ENCODE results near the gene RYR3.
A peak's percentile ranks its signal among the peaks of the same experiment; 100 is the strongest.

RYR3 gene

DNA sequence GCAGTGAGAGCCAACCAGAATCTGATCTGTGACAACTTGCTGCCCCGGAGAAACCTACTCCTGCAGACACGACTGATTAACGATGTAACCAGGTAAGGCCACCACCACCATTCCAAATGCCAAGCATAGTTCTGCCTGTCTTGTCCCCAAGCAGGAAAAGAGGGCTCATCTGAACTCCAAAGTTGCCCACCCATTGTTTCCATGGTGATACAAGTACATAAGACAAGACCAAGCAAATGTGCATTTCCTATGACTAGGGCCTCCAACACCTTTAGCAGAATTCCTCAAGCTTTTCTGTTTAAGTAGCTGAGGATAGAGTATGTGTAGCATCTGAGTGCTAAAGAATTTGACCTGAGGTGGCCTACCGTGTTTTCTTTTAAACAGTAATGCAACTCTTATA is 290.7 kb downstream of the RYR3 start:
- H4K8ac ChIP-seq (ENCODE audit: low read depth, low read length), result no peak overlapping the region
- H3K23ac ChIP-seq (ENCODE audit: low read depth, low read length, poor library complexity), result no peak overlapping the region
- no peaks in the 10 kb centered on the region for H3K9me3 ChIP-seq (replicated peaks in 1 of 2; ENCODE audit: control insufficient read depth in 2 of 2, insufficient read depth in 1 of 2, low read depth in 1 of 2, low read length in 2 of 2)
- no peak overlapping the region for H3K4me3 ChIP-seq (ENCODE audit: low read length in 2 of 2)
- H2AFZ ChIP-seq (ENCODE audit: low read length), result no peak overlapping the region
- H4K91ac ChIP-seq (ENCODE audit: low read depth, low read length, poor library complexity), result no peak overlapping the region
- no peaks in the 10 kb centered on the region for H3K4me1 ChIP-seq (ENCODE audit: control insufficient read depth in 2 of 2, insufficient read depth in 1 of 2, low read depth in 1 of 2, low read length in 2 of 2)
- H3K79me1 ChIP-seq (ENCODE audit: low read depth, low read length), result no peaks in the 10 kb centered on the region
- H3K27me3 ChIP-seq (ENCODE audit: control insufficient read depth in 3 of 3, insufficient read depth in 3 of 3, low read depth in 1 of 3, low read length in 3 of 3), result no peaks in the 10 kb centered on the region
- H2BK5ac ChIP-seq (ENCODE audit: low read length), result no peak overlapping the region
- no peak overlapping the region for H2BK15ac ChIP-seq (ENCODE audit: low read length)
- no peak overlapping the region for H2BK12ac ChIP-seq (ENCODE audit: low read length)
- H3K4me2 ChIP-seq (ENCODE audit: insufficient read depth, low read length, poor library complexity, severe bottlenecking), result no peak overlapping the region
- no peak overlapping the region for H3K14ac ChIP-seq (ENCODE audit: low read length)
- no peak overlapping the region for H2BK120ac ChIP-seq (ENCODE audit: low read depth, low read length)
- H3K18ac ChIP-seq (ENCODE audit: low read length), result no peak overlapping the region
- H3K9ac ChIP-seq (ENCODE audit: low read depth, low read length, poor library complexity), result no peak overlapping the region
- no peak overlapping the region for H3K4ac ChIP-seq (ENCODE audit: low read length)
- no peak for DNase-seq (ENCODE audit: low spot score)
- no peak overlapping the region for H2AK5ac ChIP-seq (ENCODE audit: low read depth, low read length)
- no CpG with 5 or more reads among the region's 4 CpGs for WGBS, 2 donors (ENCODE audit: extremely low coverage in 2 of 2, insufficient read length in 2 of 2, insufficient replicate concordance in 1 of 2)
- H3K36me3 ChIP-seq (replicated peaks in 1 of 2; ENCODE audit: control insufficient read depth in 2 of 2, insufficient read depth in 2 of 2, low read length in 2 of 2), result no peaks in the 10 kb centered on the region
- H3K27ac ChIP-seq (replicated peaks; ENCODE audit: low read length), result no peak overlapping the region

DNA sequence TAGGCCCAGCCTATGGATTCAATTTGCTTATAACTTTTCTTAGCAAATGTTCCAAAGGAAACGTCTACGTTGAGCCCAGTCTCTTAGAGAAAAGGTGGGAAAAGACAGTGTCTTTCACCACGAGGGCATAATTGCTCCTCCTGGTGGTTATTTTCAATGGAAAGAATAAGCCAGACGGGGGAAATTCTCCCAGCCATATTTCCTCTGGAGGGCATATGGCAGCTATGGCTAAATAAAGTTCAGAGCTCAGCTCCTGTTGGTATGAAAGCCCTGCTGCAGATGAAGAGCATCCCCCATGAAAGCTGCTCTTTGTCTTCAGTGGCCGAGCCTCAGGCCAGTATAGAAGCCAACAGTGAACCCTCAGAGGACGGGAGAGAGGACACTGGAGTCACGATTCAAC is 297.9 kb downstream of the RYR3 start:
- no peaks in the 10 kb centered on the region for H3K4me1 ChIP-seq (ENCODE audit: control insufficient read depth in 2 of 2, insufficient read depth in 1 of 2, low read depth in 1 of 2, low read length in 2 of 2)
- H4K8ac ChIP-seq (ENCODE audit: low read depth, low read length), result no peak overlapping the region
- no peak overlapping the region for H3K27ac ChIP-seq (replicated peaks; ENCODE audit: low read length)
- no peak overlapping the region for H4K91ac ChIP-seq (ENCODE audit: low read depth, low read length, poor library complexity)
- no peak overlapping the region for H2BK5ac ChIP-seq (ENCODE audit: low read length)
- H3K18ac ChIP-seq (ENCODE audit: low read length), result no peak overlapping the region
- H3K9me3 ChIP-seq (replicated peaks in 1 of 2; ENCODE audit: control insufficient read depth in 2 of 2, insufficient read depth in 1 of 2, low read depth in 1 of 2, low read length in 2 of 2), result no peaks in the 10 kb centered on the region
- no peak overlapping the region for H3K4me3 ChIP-seq (ENCODE audit: low read length in 2 of 2)
- H3K79me1 ChIP-seq (ENCODE audit: low read depth, low read length), result no peaks in the 10 kb centered on the region
- no peak overlapping the region for H3K4me2 ChIP-seq (ENCODE audit: insufficient read depth, low read length, poor library complexity, severe bottlenecking)
- no peak overlapping the region for H3K9ac ChIP-seq (ENCODE audit: low read depth, low read length, poor library complexity)
- H2BK15ac ChIP-seq (ENCODE audit: low read length), result no peak overlapping the region
- no peaks in the 10 kb centered on the region for H3K27me3 ChIP-seq (ENCODE audit: control insufficient read depth in 3 of 3, insufficient read depth in 3 of 3, low read depth in 1 of 3, low read length in 3 of 3)
- H2BK120ac ChIP-seq (ENCODE audit: low read depth, low read length), result no peak overlapping the region
- no peak overlapping the region for H2AK5ac ChIP-seq (ENCODE audit: low read depth, low read length)
- H2AFZ ChIP-seq (ENCODE audit: low read length), result no peak overlapping the region
- no CpG with 5 or more reads among the region's 7 CpGs for WGBS, 2 donors (ENCODE audit: extremely low coverage in 2 of 2, insufficient read length in 2 of 2, insufficient replicate concordance in 1 of 2)
- no peak overlapping the region for H3K4ac ChIP-seq (ENCODE audit: low read length)
- no peak overlapping the region for H3K23ac ChIP-seq (ENCODE audit: low read depth, low read length, poor library complexity)
- H2BK12ac ChIP-seq (ENCODE audit: low read length), result no peak overlapping the region
- no peak for DNase-seq (ENCODE audit: low spot score)
- H3K36me3 ChIP-seq (replicated peaks in 1 of 2; ENCODE audit: control insufficient read depth in 2 of 2, insufficient read depth in 2 of 2, low read length in 2 of 2), result no peaks in the 10 kb centered on the region
- H3K14ac ChIP-seq (ENCODE audit: low read length), result no peak overlapping the region

DNA sequence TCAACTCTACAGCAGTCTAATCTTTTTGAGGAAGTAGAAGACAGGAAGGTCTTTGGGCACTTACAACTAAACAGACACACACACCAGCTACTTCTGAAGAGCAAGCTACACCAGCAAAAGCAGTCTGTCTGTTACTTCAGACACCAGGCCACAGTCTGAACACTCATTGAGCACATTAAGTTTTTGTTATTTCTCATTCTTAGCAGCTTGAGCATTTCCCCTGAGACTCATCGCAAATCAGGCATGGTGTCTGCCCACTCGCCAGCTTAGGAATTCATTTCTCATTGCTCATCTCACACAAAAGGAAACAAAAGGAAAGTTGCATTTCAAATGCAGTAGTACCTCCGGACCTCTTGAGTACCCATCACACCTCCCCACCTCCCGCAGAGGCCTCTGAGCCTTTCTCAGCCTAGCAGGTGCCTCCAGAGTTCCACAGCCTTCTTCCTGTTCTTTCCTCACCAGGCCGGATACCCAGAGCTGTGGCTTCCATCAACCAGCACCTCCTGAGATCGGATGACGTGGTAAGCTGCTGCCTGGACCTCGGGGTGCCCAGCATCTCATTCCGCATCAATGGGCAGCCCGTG is 302.0 kb downstream of the RYR3 start:
- Histone ChIP-seq H3K14ac (ENCODE audit: low read length) (no peak overlapping the region), H3K36me3 (replicated peaks in 1 of 2; ENCODE audit: control insufficient read depth in 2 of 2, insufficient read depth in 2 of 2, low read length in 2 of 2) (no peaks in the 10 kb centered on the region), H3K27ac (replicated peaks; ENCODE audit: low read length) (no peak overlapping the region), H3K79me1 (ENCODE audit: low read depth, low read length) (no peaks in the 10 kb centered on the region), H2BK15ac (ENCODE audit: low read length) (no peak overlapping the region), H3K27me3 (ENCODE audit: control insufficient read depth in 3 of 3, insufficient read depth in 3 of 3, low read depth in 1 of 3, low read length in 3 of 3) (no peaks in the 10 kb centered on the region), H4K8ac (ENCODE audit: low read depth, low read length) (no peak overlapping the region), H2BK12ac (ENCODE audit: low read length) (no peak overlapping the region), H3K4ac (ENCODE audit: low read length) (no peak overlapping the region), H3K9me3 (replicated peaks in 1 of 2; ENCODE audit: control insufficient read depth in 2 of 2, insufficient read depth in 1 of 2, low read depth in 1 of 2, low read length in 2 of 2) (no peaks in the 10 kb centered on the region), H2BK120ac (ENCODE audit: low read depth, low read length) (no peak overlapping the region), H3K4me1 (ENCODE audit: control insufficient read depth in 2 of 2, insufficient read depth in 1 of 2, low read depth in 1 of 2, low read length in 2 of 2) (no peaks in the 10 kb centered on the region), H2AK5ac (ENCODE audit: low read depth, low read length) (peak overlapping the region; percentile 34), H4K91ac (ENCODE audit: low read depth, low read length, poor library complexity) (no peak overlapping the region), H3K4me2 (ENCODE audit: insufficient read depth, low read length, poor library complexity, severe bottlenecking) (no peak overlapping the region), H2BK5ac (ENCODE audit: low read length) (no peak overlapping the region), H3K23ac (ENCODE audit: low read depth, low read length, poor library complexity) (no peak overlapping the region), H3K9ac (ENCODE audit: low read depth, low read length, poor library complexity) (no peak overlapping the region), H3K18ac (ENCODE audit: low read length) (no peak overlapping the region), H2AFZ (ENCODE audit: low read length) (no peak overlapping the region), H3K4me3 (ENCODE audit: low read length in 2 of 2) (no peak overlapping the region)
- no CpG with 5 or more reads among the region's 10 CpGs for WGBS, 2 donors (ENCODE audit: extremely low coverage in 2 of 2, insufficient read length in 2 of 2, insufficient replicate concordance in 1 of 2)
- DNase-seq (ENCODE audit: low spot score), result no peak

DNA sequence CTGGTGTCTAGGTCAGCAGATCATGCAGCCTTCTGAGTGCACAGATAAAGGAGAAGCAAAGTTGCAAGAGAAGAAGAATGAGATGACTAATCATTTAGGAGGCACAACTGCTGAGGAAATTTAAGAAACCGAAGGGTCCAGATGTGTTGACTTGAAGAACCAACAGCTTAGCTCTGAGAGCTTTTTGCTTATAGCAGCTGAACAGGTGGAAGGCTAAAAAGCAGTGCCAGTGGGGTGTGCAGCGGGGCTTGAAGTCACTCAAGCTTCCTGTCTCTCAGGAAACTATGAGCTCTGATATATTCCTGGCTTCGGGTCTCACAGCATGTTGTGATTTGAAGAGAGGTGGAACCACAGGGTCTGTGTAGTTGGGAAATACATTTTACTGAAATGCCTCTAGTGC is 305.7 kb downstream of the RYR3 start:
- H3K4ac ChIP-seq (ENCODE audit: low read length), result no peak overlapping the region
- no peaks in the 10 kb centered on the region for H3K79me1 ChIP-seq (ENCODE audit: low read depth, low read length)
- H3K9me3 ChIP-seq (replicated peaks in 1 of 2; ENCODE audit: control insufficient read depth in 2 of 2, insufficient read depth in 1 of 2, low read depth in 1 of 2, low read length in 2 of 2), result no peaks in the 10 kb centered on the region
- H2BK15ac ChIP-seq (ENCODE audit: low read length), result no peak overlapping the region
- no peak overlapping the region for H3K9ac ChIP-seq (ENCODE audit: low read depth, low read length, poor library complexity)
- H3K23ac ChIP-seq (ENCODE audit: low read depth, low read length, poor library complexity), result no peak overlapping the region
- H3K27ac ChIP-seq (replicated peaks; ENCODE audit: low read length), result no peak overlapping the region
- no peak overlapping the region for H4K91ac ChIP-seq (ENCODE audit: low read depth, low read length, poor library complexity)
- H3K14ac ChIP-seq (ENCODE audit: low read length), result no peak overlapping the region
- H3K4me1 ChIP-seq (ENCODE audit: control insufficient read depth in 2 of 2, insufficient read depth in 1 of 2, low read depth in 1 of 2, low read length in 2 of 2), result no peaks in the 10 kb centered on the region
- DNase-seq (ENCODE audit: low spot score), result no peak
- H2AK5ac ChIP-seq (ENCODE audit: low read depth, low read length), result no peak overlapping the region
- no peak overlapping the region for H2BK120ac ChIP-seq (ENCODE audit: low read depth, low read length)
- H4K8ac ChIP-seq (ENCODE audit: low read depth, low read length), result no peak overlapping the region
- WGBS, 2 donors (ENCODE audit: extremely low coverage in 2 of 2, insufficient read length in 2 of 2, insufficient replicate concordance in 1 of 2), result no CpG with 5 or more reads among the region's 3 CpGs
- H2AFZ ChIP-seq (ENCODE audit: low read length), result no peak overlapping the region
- H3K4me2 ChIP-seq (ENCODE audit: insufficient read depth, low read length, poor library complexity, severe bottlenecking), result no peak overlapping the region
- H2BK12ac ChIP-seq (ENCODE audit: low read length), result no peak overlapping the region
- H3K27me3 ChIP-seq (ENCODE audit: control insufficient read depth in 3 of 3, insufficient read depth in 3 of 3, low read depth in 1 of 3, low read length in 3 of 3), result no peaks in the 10 kb centered on the region
- no peak overlapping the region for H2BK5ac ChIP-seq (ENCODE audit: low read length)
- H3K18ac ChIP-seq (ENCODE audit: low read length), result no peak overlapping the region
- H3K36me3 ChIP-seq (replicated peaks in 1 of 2; ENCODE audit: control insufficient read depth in 2 of 2, insufficient read depth in 2 of 2, low read length in 2 of 2), result no peaks in the 10 kb centered on the region
- H3K4me3 ChIP-seq (ENCODE audit: low read length in 2 of 2), result no peak overlapping the region

Data from neuronal stem cell (in vitro differentiated cells).